BJ (cell line): Measurements from ENCODE around the gene IL1RL2. TPM values are rescaled to one million over a fixed set of nuclear protein-coding genes. Genes with fewer than 3 reads are reported as not detected.

Source experiments
- CTCF ChIA-PET: fragments of 350-600 bp; formaldehyde crosslinking; extraction: SDS; loops from one replicate; lab custom pipeline; 2021; ENCODE audit warnings: antibody characterized with exemption, inconsistent platforms; lab: Yijun Ruan, JAX
- POLR2A ChIA-PET: fragments of 300-600 bp; sonication (Branson Sonifier 250); formaldehyde crosslinking; extraction: SDS; loops from one replicate; lab custom pipeline; 2021; ENCODE audit warnings: antibody characterized with exemption; lab: Charles Lee
- DNase-seq: peaks from one replicate; pipeline ENCODE4 v3.0.0-alpha.2; 2011; ENCODE audit warnings: low read depth
- H3K27me3 ChIP-seq: 2 replicates; pipeline ENCODE4 v1.6.0; 2011; ENCODE audit warnings: low read length; ENCODE audit not compliant: control insufficient read depth, insufficient read depth
- H3K36me3 ChIP-seq: 2 replicates; pipeline ENCODE4 v1.5.1; 2011; ENCODE audit warnings: low read length; ENCODE audit not compliant: control insufficient read depth, insufficient read depth
- H3K4me3 ChIP-seq: 2 replicates; pipeline ENCODE4 v1.5.1; 2011; ENCODE audit warnings: low read depth, mild to moderate bottlenecking, control low read depth, low read length
- CTCF ChIP-seq: IDR thresholded peaks from 2 replicates; pipeline ENCODE4 v1.5.1; 2011; ENCODE audit warnings: low read depth, mild to moderate bottlenecking, control low read depth, inconsistent platforms, low read length, moderate library complexity; ENCODE audit not compliant: insufficient read depth
- polyA plus RNA-seq: library from polyadenylated mRNA; depleted of rRNA; stranded (reverse); fragments of >200 nt; gene quantifications from 2 replicates; pipeline ENCODE4 v1.2.3, GENCODE V29; 2011

IL1RL2 gene
- polyA plus RNA-seq, 1 experiment: 0.09 TPM

GRCh38 chr2:102238778-102239177, 52.0 kb downstream of the IL1RL2 start:
- H3K36me3 ChIP-seq: no peaks in the 10 kb centered on the region
- no peak for TF ChIP-seq CTCF
- POLR2A ChIA-PET: no interaction called here
- H3K27me3 ChIP-seq: no peaks in the 10 kb centered on the region
- no peak overlapping the region for H3K4me3 ChIP-seq
- CTCF ChIA-PET: interaction anchor here (0.6 to 6.2 kb wide), 7 partner anchors 13 to 355 kb away, joined by 3 to 69 read pairs (median 5); no protein-coding TSS in a partner anchor
- DNase-seq: no peak

- Histone ChIP-seq H3K27me3 (no peaks in the 10 kb centered on the region), H3K4me3 (no peak overlapping the region), H3K36me3 (no peaks in the 10 kb centered on the region)
- ChIA-PET CTCF (interaction anchor here (0.6 to 6.2 kb wide), 10 partner anchors 12 to 355 kb away, joined by 3 to 69 read pairs (median 12); no protein-coding TSS in a partner anchor), POLR2A (no interaction called here)
- no peak for DNase-seq
- TF ChIP-seq CTCF: no peak
Measured at GRCh38 chr2:102239344-102239743, 52.5 kb downstream of the IL1RL2 start.

GRCh38 chr2:102240640-102241370, 54.0 kb downstream of the IL1RL2 start:
- POLR2A ChIA-PET: interaction anchor here (0.7 kb wide), 2 partner anchors 682 to 766 kb away, joined by 3 to 4 read pairs; partner anchors contain the start of gene RFX8
- DNase-seq: peak; percentile 82
- Histone ChIP-seq H3K27me3 (no peaks in the 10 kb centered on the region), H3K36me3 (no peaks in the 10 kb centered on the region), H3K4me3 (no peak overlapping the region)
- TF ChIP-seq CTCF: peak; percentile 99
- CTCF ChIA-PET: interaction anchor here (0.5 to 6.2 kb wide), 76 partner anchors 9 to 899 kb away, joined by 3 to 69 read pairs (median 4); partner anchors contain the start of genes IL18R1 and IL1R1

- no peak overlapping the region for H3K4me3 ChIP-seq
- TF ChIP-seq CTCF: no peak
- ChIA-PET POLR2A (no interaction called here), CTCF (interaction anchor here (0.6 to 6.2 kb wide), 30 partner anchors 9 to 900 kb away, joined by 3 to 69 read pairs (median 6); partner anchors contain the start of gene IL18R1)
- no peak for DNase-seq
- no peaks in the 10 kb centered on the region for H3K27me3 ChIP-seq
- no peaks in the 10 kb centered on the region for H3K36me3 ChIP-seq
Measured at GRCh38 chr2:102241616-102242305, 54.9 kb downstream of the IL1RL2 start.
